IMR-90 (cell line): ENCODE data around the gene SLC4A9. TPM values are rescaled to one million over a fixed set of nuclear protein-coding genes. Genes with fewer than 3 reads are reported as not detected.

Experiments used
- ATAC-seq: fragments of 200-7000 bp; cut with Tn5 transposase; 2 replicates; pipeline ENCODE4 v1.9.1; 2020; ENCODE audit warnings: low read depth, mild to moderate bottlenecking, moderate library complexity
- BruUV-seq: library from RNA; stranded (reverse); fragments of 400-500 nt; replicated peaks from 2 replicates; lab custom pipeline; 2021; lab: Mats Ljungman, UMichigan
- CTCF ChIA-PET: fragments of 300-600 bp; formaldehyde crosslinking; extraction: SDS; loops from one replicate; lab custom pipeline; 2021; ENCODE audit warnings: antibody characterized with exemption; lab: Yijun Ruan, JAX
- POLR2A ChIA-PET: fragments of 300-600 bp; sonication (Branson Sonifier 250); formaldehyde crosslinking; loops from one replicate; lab custom pipeline; 2022; ENCODE audit warnings: antibody characterized with exemption; ENCODE audit not compliant: unreplicated experiment; lab: Charles Lee
- DNase-seq: peaks from one replicate; pipeline ENCODE4 v3.0.0; 2013
- H2AFZ ChIP-seq: replicated peaks from 2 replicates; pipeline ENCODE3; 2013; ENCODE audit warnings: low read length, mild to moderate bottlenecking; ENCODE audit not compliant: poor library complexity
- H2AK5ac ChIP-seq: 2 replicates; pipeline ENCODE4 v1.6.1; 2013; ENCODE audit warnings: low read depth, low read length, inconsistent platforms
- H2AK9ac ChIP-seq: replicated peaks from 2 replicates; pipeline ENCODE3; 2013; ENCODE audit warnings: mild to moderate bottlenecking, low read depth, low read length, moderate library complexity; ENCODE audit not compliant: poor library complexity
- H2BK120ac ChIP-seq: 2 replicates; pipeline ENCODE4 v1.6.1; 2013; ENCODE audit warnings: low read depth, low read length, inconsistent platforms
- H2BK15ac ChIP-seq: 3 replicates; pipeline ENCODE4 v1.6.1; 2013; ENCODE audit warnings: low read depth, low read length, inconsistent platforms
- H2BK20ac ChIP-seq: 2 replicates; pipeline ENCODE4 v1.6.1; 2013; ENCODE audit warnings: low read depth, mild to moderate bottlenecking, inconsistent platforms, low read length, moderate library complexity
- H2BK5ac ChIP-seq: 2 replicates; pipeline ENCODE4 v1.6.1; 2013; ENCODE audit warnings: mild to moderate bottlenecking, low read depth, low read length, inconsistent platforms; ENCODE audit not compliant: poor library complexity, severe bottlenecking
- H3K14ac ChIP-seq: replicated peaks from 2 replicates; pipeline ENCODE4 v1.6.1; 2013; ENCODE audit warnings: low read depth, low read length, inconsistent platforms
- H3K18ac ChIP-seq: 2 replicates; pipeline ENCODE4 v1.6.1; 2013; ENCODE audit warnings: low read depth, low read length, control low read depth
- H3K23ac ChIP-seq: 2 replicates; pipeline ENCODE4 v1.6.1; 2013; ENCODE audit warnings: low read depth, low read length, inconsistent platforms
- H3K27ac ChIP-seq: 2 replicates; pipeline ENCODE4 v1.5.1; 2013; ENCODE audit warnings: mild to moderate bottlenecking, control low read depth, low read length; ENCODE audit not compliant: insufficient read depth
- H3K27me3 ChIP-seq: 2 replicates; pipeline ENCODE4 v1.6.1; 2013; ENCODE audit warnings: low read length; ENCODE audit not compliant: control insufficient read depth, insufficient read depth
- H3K36me3 ChIP-seq: 2 replicates; pipeline ENCODE4 v1.6.1; 2013; ENCODE audit warnings: low read length, mixed read lengths; ENCODE audit not compliant: control insufficient read depth, insufficient read depth
- H3K4ac ChIP-seq: 2 replicates; pipeline ENCODE4 v1.6.1; 2013; ENCODE audit warnings: low read depth, low read length, inconsistent platforms
- H3K4me1 ChIP-seq: 2 replicates; pipeline ENCODE4 v1.6.1; 2013; ENCODE audit warnings: low read length, mixed read lengths; ENCODE audit not compliant: control insufficient read depth, insufficient read depth
- H3K4me2 ChIP-seq: 2 replicates; pipeline ENCODE4 v1.6.1; 2013; ENCODE audit warnings: low read depth, mild to moderate bottlenecking, control low read depth, low read length, moderate library complexity
- H3K4me3 ChIP-seq: 2 replicates; pipeline ENCODE4 v1.5.1; 2013; ENCODE audit warnings: low read depth, mild to moderate bottlenecking, control low read depth, low read length, moderate library complexity; ENCODE audit not compliant: insufficient read depth
- H3K56ac ChIP-seq: 2 replicates; pipeline ENCODE4 v1.6.1; 2013; ENCODE audit warnings: low read length, inconsistent platforms; ENCODE audit not compliant: insufficient read depth; ENCODE audit errors: extremely low read depth
- H3K79me1 ChIP-seq, 2 experiments: 2 replicates each; pipeline ENCODE4 v1.6.1; 2013; ENCODE audit warnings: low read length in 2 of 2, inconsistent platforms in 1 of 2, low read depth in 1 of 2
- H3K9ac ChIP-seq: 2 replicates; pipeline ENCODE4 v1.6.1; 2013; ENCODE audit warnings: low read depth, low read length, control low read depth
- H3K9me1 ChIP-seq: 2 replicates; pipeline ENCODE4 v1.6.1; 2013; ENCODE audit warnings: low read length, inconsistent platforms; ENCODE audit not compliant: insufficient read depth
- H3K9me3 ChIP-seq: 2 replicates; pipeline ENCODE4 v1.6.1; 2013; ENCODE audit warnings: low read length; ENCODE audit not compliant: control insufficient read depth, insufficient read depth
- H4K20me1 ChIP-seq: 2 replicates; pipeline ENCODE4 v1.6.1; 2013; ENCODE audit warnings: low read length, inconsistent platforms; ENCODE audit not compliant: insufficient read depth
- H4K5ac ChIP-seq: 2 replicates; pipeline ENCODE4 v1.6.1; 2013; ENCODE audit warnings: mild to moderate bottlenecking, low read depth, low read length, control low read depth
- H4K8ac ChIP-seq, 2 experiments: 2 replicates each; pipeline ENCODE4 v1.6.1; 2013; ENCODE audit warnings: low read depth in 2 of 2, low read length in 2 of 2, control low read depth in 1 of 2, inconsistent platforms in 1 of 2
- H4K91ac ChIP-seq: 2 replicates; pipeline ENCODE4 v1.6.1; 2013; ENCODE audit warnings: low read depth, low read length, inconsistent platforms; ENCODE audit not compliant: insufficient read depth
- CHD1 ChIP-seq: IDR thresholded peaks from 2 replicates; pipeline ENCODE4 v1.6.1; 2012; ENCODE audit warnings: low read depth, low read length, improper control_type of control experiment
- FOS ChIP-seq: fragments of 150-350 bp; IDR thresholded peaks from 2 replicates; pipeline ENCODE4 v1.6.1; 2016; ENCODE audit warnings: low read depth, low read length
- MAFK ChIP-seq: IDR thresholded peaks from 2 replicates; pipeline ENCODE4 v1.6.1; 2012; ENCODE audit warnings: low read depth, low read length, improper control_type of control experiment
- dilution Hi-C: fragments of 300-500 bp; cut with HindIII; formaldehyde crosslinking; loops from one replicate; pipeline ENCODE4 v1.14.3; 2018; ENCODE audit warnings: low sequenced_read_pairs; ENCODE audit not compliant: unreplicated experiment
- in situ Hi-C: fragments of 300-500 bp; cut with MboI; formaldehyde crosslinking; loops from 3 replicates; pipeline ENCODE4 v1.14.3; 2019; ENCODE audit warnings: low sequenced_read_pairs, inconsistent platforms, mixed read lengths
- intact Hi-C: fragments of 100-400 bp; cut with micrococcal nuclease; formaldehyde crosslinking; loops from 2 replicates; pipeline ENCODE4 v1.10.0; 2022
- polyA plus RNA-seq, 3 experiments: library from polyadenylated mRNA; depleted of rRNA; stranded (reverse); fragments of >200 nt; gene quantifications; 2 replicates each; pipeline ENCODE4 v1.2.3, GENCODE V29; 2012; ENCODE audit warnings: low replicate concordance in 1 of 3
- total RNA-seq: library from RNA; depleted of rRNA; stranded (reverse); fragments of >200 nt; gene quantifications from 2 replicates; pipeline ENCODE4 v1.2.3, GENCODE V29; 2012

The SLC4A9 gene
- total and polyA plus RNA-seq, 2 of the 4 experiments (the other 2 are of a cell fraction) = not detected

GRCh38 chr5:140382866-140383265, 22.9 kb downstream of the SLC4A9 start:
- no TSS peak for BruUV-seq
- no peak overlapping the region for H4K5ac ChIP-seq

More at GRCh38 chr5:140382866-140383265, 22.9 kb downstream of the SLC4A9 start:
- Histone ChIP-seq H3K56ac (no peak overlapping the region), H2AK9ac (no peak overlapping the region), H2AK5ac (no peak overlapping the region), H3K9me3 (no peaks in the 10 kb centered on the region), H3K79me1 (no peaks in the 10 kb centered on the region), H2BK5ac (no peak overlapping the region), H3K27me3 (no peaks in the 10 kb centered on the region), H3K4me1 (no peaks in the 10 kb centered on the region), H4K8ac (no peak overlapping the region), H2BK20ac (no peak overlapping the region), H3K27ac (no peak overlapping the region), H3K9ac (no peak overlapping the region), H3K18ac (no peak overlapping the region), H4K20me1 (no peaks in the 10 kb centered on the region), H2AFZ (no peak overlapping the region), H3K4ac (no peak overlapping the region), H4K91ac (no peak overlapping the region), H3K36me3 (no peaks in the 10 kb centered on the region), H3K23ac (no peak overlapping the region), H3K4me2 (no peak overlapping the region), H3K14ac (no peak overlapping the region), H3K4me3 (no peak overlapping the region), H3K9me1 (no peaks in the 10 kb centered on the region), H2BK120ac (no peak overlapping the region), H2BK15ac (no peak overlapping the region)
- intact Hi-C loops (no loop called here), dilution Hi-C loops (no loop called here), in situ Hi-C loops (no loop called here)
- DNase-seq (no peak), ATAC-seq (no peak)
- POLR2A ChIA-PET = no interaction called here
- TF ChIP-seq MAFK (peak; percentile 80), CHD1 (no peak), FOS (no peak)
- CTCF ChIA-PET = no interaction called here
